ENCODE results near the gene MYO1F.

DNA sequence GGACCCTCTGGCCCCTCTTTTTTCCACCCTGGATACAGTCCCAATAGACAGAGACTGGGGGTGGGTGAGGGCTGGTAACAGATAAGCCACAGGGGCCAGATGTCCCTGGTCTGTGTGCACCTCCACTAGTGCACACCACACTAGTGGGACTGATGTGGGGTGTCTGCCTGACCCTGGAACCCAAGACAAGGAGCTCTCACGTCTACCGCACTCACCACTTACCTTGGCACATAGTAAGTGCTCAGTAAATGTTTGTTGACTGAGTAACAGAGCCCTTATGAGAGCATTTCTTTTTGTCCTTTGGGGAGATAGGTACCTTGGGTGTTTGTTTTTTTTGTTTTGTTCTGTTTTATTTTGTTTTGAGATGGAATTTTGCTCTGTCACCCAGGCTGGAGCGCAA, 40.1 kb downstream of the MYO1F start:
- TF ChIP-seq POLR2AphosphoS2 (IDR thresholded peaks at IDR 0.05; ENCODE audit: low read depth, low read length) = no peak
- TF ChIP-seq, protein P1, sequence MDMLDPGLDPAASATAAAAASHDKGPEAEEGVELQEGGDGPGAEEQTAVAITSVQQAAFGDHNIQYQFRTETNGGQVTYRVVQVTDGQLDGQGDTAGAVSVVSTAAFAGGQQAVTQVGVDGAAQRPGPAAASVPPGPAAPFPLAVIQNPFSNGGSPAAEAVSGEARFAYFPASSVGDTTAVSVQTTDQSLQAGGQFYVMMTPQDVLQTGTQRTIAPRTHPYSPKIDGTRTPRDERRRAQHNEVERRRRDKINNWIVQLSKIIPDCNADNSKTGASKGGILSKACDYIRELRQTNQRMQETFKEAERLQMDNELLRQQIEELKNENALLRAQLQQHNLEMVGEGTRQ (IDR thresholded peaks at IDR 0.05; ENCODE audit: borderline replicate concordance, low read depth, low read length) = no peak
